Ecto neural progenitor cell (in vitro differentiated cells): ENCODE results near the gene LGALS8.

Experiments used
- DNase-seq: peaks from one replicate; pipeline ENCODE4 v3.0.0-alpha.2; 2018; ENCODE audit warnings: low spot score

The LGALS8 gene

DNA sequence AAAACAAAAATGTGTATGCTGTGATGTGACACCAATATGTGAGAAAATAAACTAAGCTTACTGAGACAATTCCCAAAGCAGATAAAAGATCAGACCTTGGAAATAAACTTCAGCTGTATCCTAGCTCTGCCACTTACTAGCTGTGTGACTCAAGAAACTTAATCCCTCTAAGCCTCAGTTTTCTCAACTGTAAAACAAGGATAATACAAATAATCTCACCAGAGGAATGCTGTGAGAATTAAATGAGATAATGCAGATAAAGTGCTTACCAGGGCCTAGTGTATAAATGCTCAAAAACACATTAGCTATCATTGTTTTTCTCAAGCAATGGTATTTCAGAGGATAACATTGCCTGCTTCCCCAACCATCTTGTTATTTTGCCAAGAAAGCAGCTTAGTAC is 78.4 kb downstream of the LGALS8 start:
- DNase-seq, result no peak
